ENCODE measurements around the gene FKBP8. TPM values are rescaled to one million over a fixed set of nuclear protein-coding genes. Genes with fewer than 3 reads are reported as not detected.

The FKBP8 gene
- total RNA-seq: 166 TPM

GRCh38 chr19:18542941-18543813, at the start of gene FKBP8:
FKBP8 (minus strand) TSS chr19:18543573; CDS start chr19:18541970, 1,603 bp downstream.

GRCh38 chr19:18588611-18589379, 45.4 kb upstream of the FKBP8 start, which contains the start of gene REX1BD:
REX1BD (plus strand) TSS chr19:18588798; CDS start chr19:18588802, 4 bp downstream.

GRCh38 chr19:18571564-18572344, 28.4 kb upstream of the FKBP8 start, which contains the start of gene UBA52:
UBA52 (plus strand) TSS chr19:18571857; CDS start chr19:18573301, 1,444 bp downstream.

GRCh38 chr19:18557411-18558201, 14.2 kb upstream of the FKBP8 start, which contains the start of gene KXD1:
KXD1 (plus strand) TSS chr19:18557870; CDS start chr19:18562057, 4,187 bp downstream.

GRCh38 chr19:18521692-18522123, 21.7 kb downstream of the FKBP8 start, which contains the start of gene ELL:
ELL (minus strand) TSS chr19:18522070; CDS start chr19:18522055, 15 bp downstream.

Other genes with a start within 250 kb of the FKBP8 start
- 99.8 TPM for gene LSM4, start 220.5 kb downstream of the FKBP8 start, total RNA-seq
- gene PGPEP1, start 203.0 kb downstream of the FKBP8 start, total RNA-seq: 19.3 TPM
- gene GDF15, start 157.4 kb downstream of the FKBP8 start, total RNA-seq: 8.2 TPM
- 2.0 TPM for gene LRRC25, start 146.0 kb downstream of the FKBP8 start, total RNA-seq
- gene SSBP4, start 124.2 kb downstream of the FKBP8 start, total RNA-seq: 49.9 TPM
- 75.6 TPM for gene ISYNA1, start 105.4 kb downstream of the FKBP8 start, total RNA-seq
- 12.5 TPM for gene ELL, start 21.5 kb downstream of the FKBP8 start, total RNA-seq
- 42.3 TPM for gene KXD1, start 14.3 kb upstream of the FKBP8 start, total RNA-seq
- gene UBA52, start 28.3 kb upstream of the FKBP8 start, total RNA-seq: 388 TPM
- 46.2 TPM for gene REX1BD, start 45.2 kb upstream of the FKBP8 start, total RNA-seq
- gene CRLF1, start 63.2 kb upstream of the FKBP8 start, total RNA-seq: 13.3 TPM
- gene TMEM59L, start 69.3 kb upstream of the FKBP8 start, total RNA-seq: 22.3 TPM
- 18.0 TPM for gene KLHL26, start 93.5 kb upstream of the FKBP8 start, total RNA-seq
- gene CRTC1, start 140.1 kb upstream of the FKBP8 start, total RNA-seq: 13.9 TPM
- 0.60 TPM for gene COMP, start 247.7 kb upstream of the FKBP8 start, total RNA-seq